ENCODE measurements around the gene ANAPC7.

The ANAPC7 gene

GRCh38 chr12:110329710-110330109 is 73.8 kb downstream of the ANAPC7 start (continued):
- TF ChIP-seq ZNF670 (tag by site-specific recombination; IDR thresholded peaks at IDR 0.05; ENCODE audit: low read depth) = no peak
- TF ChIP-seq TSHZ1 (tag by site-specific recombination; IDR thresholded peaks at IDR 0.05; ENCODE audit: borderline replicate concordance) = no peak
- no peak for TF ChIP-seq ZNF350 (tag by site-specific recombination; IDR thresholded peaks at IDR 0.05)
- TF ChIP-seq ZNF175 (tag by site-specific recombination; IDR thresholded peaks at IDR 0.05) = no peak
- TF ChIP-seq ZNF140 (tag by site-specific recombination; IDR thresholded peaks at IDR 0.05) = no peak
- TF ChIP-seq ZNF19 (tag by site-specific recombination; IDR thresholded peaks at IDR 0.05; ENCODE audit: low read depth) = no peak
- no peak for TF ChIP-seq ZNF280C (tag by site-specific recombination; IDR thresholded peaks at IDR 0.05)
- TF ChIP-seq ZSCAN16 (tag by site-specific recombination; IDR thresholded peaks at IDR 0.05) = no peak
- no peak for TF ChIP-seq GLIS2 (tag by site-specific recombination; IDR thresholded peaks at IDR 0.05)
- no peak for TF ChIP-seq ZNF37A (tag by site-specific recombination; IDR thresholded peaks at IDR 0.05)
- no peak for TF ChIP-seq INSM2 (tag by site-specific recombination; IDR thresholded peaks at IDR 0.05)
- TF ChIP-seq HOXC10 (CRISPR knock-in tag; IDR thresholded peaks at IDR 0.05) = no peak
- no peak for TF ChIP-seq ZNF133 (tag by site-specific recombination; IDR thresholded peaks at IDR 0.05)

Measured in HEK293 (cell line).